ENCODE data around the gene SYT2. TPM values are rescaled to one million over a fixed set of nuclear protein-coding genes. Genes with fewer than 3 reads are reported as not detected.

SYT2 gene
- total and polyA plus RNA-seq, 10 of the 15 experiments (the other 5 are each of a cell fraction or from before 2014, with no cell fraction given), result not detected

DNA sequence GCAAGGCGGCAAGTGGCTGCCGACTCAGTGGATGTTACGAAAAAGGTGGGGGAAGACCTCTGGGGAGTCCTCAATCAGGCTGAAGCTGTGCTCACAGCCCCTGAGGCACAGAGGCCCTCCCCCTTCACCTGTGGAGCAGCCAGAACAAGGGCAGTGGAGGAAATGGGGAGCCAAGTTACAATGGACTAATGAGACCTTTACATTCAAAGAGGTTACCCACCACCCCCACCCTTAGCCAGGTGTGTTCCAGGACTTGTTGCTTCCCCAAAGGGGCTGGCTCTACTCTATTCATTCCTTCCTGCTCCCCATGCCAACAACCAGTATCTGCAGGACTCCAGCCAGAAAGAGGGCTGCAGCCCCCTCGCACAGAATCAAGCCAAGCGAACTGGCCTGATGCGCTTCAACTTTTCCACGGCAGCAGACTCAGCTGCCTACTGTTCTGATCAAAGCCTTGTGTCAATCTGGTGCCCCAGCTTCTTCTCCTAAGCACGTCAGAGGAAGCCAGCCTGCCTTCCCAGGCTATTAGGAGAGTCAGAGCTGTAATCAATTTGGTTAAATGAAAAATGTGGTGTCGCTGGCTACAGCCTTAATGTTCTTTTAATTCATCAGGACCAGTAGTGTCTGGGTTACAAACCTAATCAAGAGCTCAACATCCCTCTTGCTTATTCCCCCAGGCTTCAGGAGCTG lies 1.8 kb upstream of the SYT2 start:
- Histone ChIP-seq H3K9ac (ENCODE audit: control insufficient read depth, insufficient read depth, low read length) (no peak overlapping the region), H3K4me1 (ENCODE audit: control insufficient read depth, insufficient read depth, low read length) (no peaks in the 10 kb centered on the region), H4K20me1 (ENCODE audit: control insufficient read depth, insufficient read depth) (no peaks in the 10 kb centered on the region), H2AFZ (ENCODE audit: control insufficient read depth, low read depth, low read length) (no peak overlapping the region), H3K27me3 (replicated peaks in 1 of 2; ENCODE audit: control insufficient read depth in 2 of 2, insufficient read depth in 2 of 2, low read length in 1 of 2) (peaks cover 11 to 12% of the 10 kb centered on the region in 2 experiments), H3K9me3 (replicated peaks; ENCODE audit: control insufficient read depth, insufficient read depth, low read length) (no peaks in the 10 kb centered on the region), H3K4me3 (no peak overlapping the region), H3K27ac (ENCODE audit: control insufficient read depth, insufficient read depth) (no peak overlapping the region), H3K36me3 (ENCODE audit: control insufficient read depth in 2 of 2, insufficient read depth in 2 of 2, low read length in 1 of 2) (no peaks in the 10 kb centered on the region), H3K79me2 (ENCODE audit: control insufficient read depth, insufficient read depth, low read length) (no peaks in the 10 kb centered on the region), H3K4me2 (ENCODE audit: control insufficient read depth, insufficient read depth) (no peak overlapping the region)
- SMC1A ChIA-PET (ENCODE audit: uncharacterized antibody, unreplicated experiment), result interaction anchor here (1.4 kb wide), 1 partner anchor 19 kb away, joined by 3 read pairs; no protein-coding TSS in a partner anchor
- FAIRE-seq (no peak), ATAC-seq (no peak), DNase-seq (ENCODE audit: low read depth, low spot score) (no peak)
- intact Hi-C loops (cut with micrococcal nuclease; ENCODE audit: unreplicated experiment), result loop anchor here (10.0 kb wide), 1 partner anchor 137 kb away; no protein-coding TSS in a partner anchor
- TF ChIP-seq ZNF622 (IDR thresholded peaks at IDR 0.05) (no peak), MTA2 (IDR thresholded peaks at IDR 0.05; ENCODE audit: low read depth) (no peak), FOXM1 (IDR thresholded peaks at IDR 0.05; ENCODE audit: low read depth, low read length) (no peak), SPI1 (IDR thresholded peaks at IDR 0.05; ENCODE audit: borderline replicate concordance, insufficient read depth, low read depth, low read length) (no peak)
- TF ChIP-seq, protein P1, sequence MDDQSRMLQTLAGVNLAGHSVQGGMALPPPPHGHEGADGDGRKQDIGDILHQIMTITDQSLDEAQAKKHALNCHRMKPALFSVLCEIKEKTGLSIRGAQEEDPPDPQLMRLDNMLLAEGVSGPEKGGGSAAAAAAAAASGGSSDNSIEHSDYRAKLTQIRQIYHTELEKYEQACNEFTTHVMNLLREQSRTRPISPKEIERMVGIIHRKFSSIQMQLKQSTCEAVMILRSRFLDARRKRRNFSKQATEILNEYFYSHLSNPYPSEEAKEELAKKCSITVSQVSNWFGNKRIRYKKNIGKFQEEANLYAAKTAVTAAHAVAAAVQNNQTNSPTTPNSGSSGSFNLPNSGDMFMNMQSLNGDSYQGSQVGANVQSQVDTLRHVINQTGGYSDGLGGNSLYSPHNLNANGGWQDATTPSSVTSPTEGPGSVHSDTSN (IDR thresholded peaks at IDR 0.05; ENCODE audit: insufficient replicate concordance, low read depth, low read length), result no peak
- TF ChIP-seq, protein P2, sequence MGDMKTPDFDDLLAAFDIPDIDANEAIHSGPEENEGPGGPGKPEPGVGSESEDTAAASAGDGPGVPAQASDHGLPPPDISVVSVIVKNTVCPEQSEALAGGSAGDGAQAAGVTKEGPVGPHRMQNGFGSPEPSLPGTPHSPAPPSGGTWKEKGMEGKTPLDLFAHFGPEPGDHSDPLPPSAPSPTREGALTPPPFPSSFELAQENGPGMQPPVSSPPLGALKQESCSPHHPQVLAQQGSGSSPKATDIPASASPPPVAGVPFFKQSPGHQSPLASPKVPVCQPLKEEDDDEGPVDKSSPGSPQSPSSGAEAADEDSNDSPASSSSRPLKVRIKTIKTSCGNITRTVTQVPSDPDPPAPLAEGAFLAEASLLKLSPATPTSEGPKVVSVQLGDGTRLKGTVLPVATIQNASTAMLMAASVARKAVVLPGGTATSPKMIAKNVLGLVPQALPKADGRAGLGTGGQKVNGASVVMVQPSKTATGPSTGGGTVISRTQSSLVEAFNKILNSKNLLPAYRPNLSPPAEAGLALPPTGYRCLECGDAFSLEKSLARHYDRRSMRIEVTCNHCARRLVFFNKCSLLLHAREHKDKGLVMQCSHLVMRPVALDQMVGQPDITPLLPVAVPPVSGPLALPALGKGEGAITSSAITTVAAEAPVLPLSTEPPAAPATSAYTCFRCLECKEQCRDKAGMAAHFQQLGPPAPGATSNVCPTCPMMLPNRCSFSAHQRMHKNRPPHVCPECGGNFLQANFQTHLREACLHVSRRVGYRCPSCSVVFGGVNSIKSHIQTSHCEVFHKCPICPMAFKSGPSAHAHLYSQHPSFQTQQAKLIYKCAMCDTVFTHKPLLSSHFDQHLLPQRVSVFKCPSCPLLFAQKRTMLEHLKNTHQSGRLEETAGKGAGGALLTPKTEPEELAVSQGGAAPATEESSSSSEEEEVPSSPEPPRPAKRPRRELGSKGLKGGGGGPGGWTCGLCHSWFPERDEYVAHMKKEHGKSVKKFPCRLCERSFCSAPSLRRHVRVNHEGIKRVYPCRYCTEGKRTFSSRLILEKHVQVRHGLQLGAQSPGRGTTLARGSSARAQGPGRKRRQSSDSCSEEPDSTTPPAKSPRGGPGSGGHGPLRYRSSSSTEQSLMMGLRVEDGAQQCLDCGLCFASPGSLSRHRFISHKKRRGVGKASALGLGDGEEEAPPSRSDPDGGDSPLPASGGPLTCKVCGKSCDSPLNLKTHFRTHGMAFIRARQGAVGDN (IDR thresholded peaks at IDR 0.05), result no peak
- no TSS peak for BruUV-seq (replicated peaks)
- POLR2A ChIA-PET, result no interaction called here
- 64% methylated on average over 9 of the region's 9 CpGs for WGBS (ENCODE audit: insufficient coverage, insufficient replicate concordance, low lambda C conversion rate, missing lambda C conversion rate)
- RAD21 ChIA-PET (ENCODE audit: unreplicated experiment), result no interaction called here
- in situ Hi-C loops (cut with MboI), result no loop called here
- CTCF ChIA-PET, result interaction anchor here (1.0 to 1.2 kb wide), 2 partner anchors 9 to 31 kb away, joined by 3 read pairs; no protein-coding TSS in a partner anchor
